Activated CD4-positive, alpha-beta T cell treated with anti-CD3 and anti-CD28 coated beads, Interleukin-2, amount 10 ng/mL, durations not matched to agents 7 days and 5 days (primary cell): Measurements from ENCODE around the gene SNX25. TPM values are rescaled to one million over a fixed set of nuclear protein-coding genes. Genes with fewer than 3 reads are reported as not detected.

ENCODE experiments used
- CTCF ChIA-PET: fragments of 350-600 bp; sonication (Branson Sonifier 250); formaldehyde crosslinking; loops from one replicate; lab custom pipeline; 2021; ENCODE audit warnings: antibody characterized with exemption; lab: Charles Lee
- POLR2A ChIA-PET: fragments of 350-600 bp; sonication (Branson Sonifier 250); formaldehyde crosslinking; loops from one replicate; lab custom pipeline; 2021; ENCODE audit warnings: antibody characterized with exemption; lab: Charles Lee
- DNase-seq: peaks from one replicate; pipeline ENCODE4 v3.0.0-alpha.2; 2020
- H3K27ac Mint-ChIP-seq: one replicate; pipeline ENCODE4 v1.8.0; 2021; ENCODE audit warnings: mild to moderate bottlenecking, moderate library complexity, mixed read lengths
- H3K27me3 Mint-ChIP-seq: one replicate; pipeline ENCODE4 v1.8.0; 2021; ENCODE audit warnings: mixed read lengths
- H3K36me3 Mint-ChIP-seq: one replicate; pipeline ENCODE4 v1.8.0; 2021; ENCODE audit warnings: low read depth, mixed read lengths
- H3K4me1 Mint-ChIP-seq: one replicate; pipeline ENCODE4 v1.8.0; 2021; ENCODE audit warnings: mixed read lengths
- H3K4me3 Mint-ChIP-seq: one replicate; pipeline ENCODE4 v1.8.0; 2021; ENCODE audit warnings: mild to moderate bottlenecking, moderate library complexity, mixed read lengths
- H3K9me3 Mint-ChIP-seq: one replicate; pipeline ENCODE4 v1.8.0; 2021; ENCODE audit warnings: mixed read lengths
- total RNA-seq, 2 experiments: library from RNA; stranded (reverse); gene quantifications; one replicate each; pipeline ENCODE4 v1.2.3, GENCODE V29; 2021

SNX25 gene
- 10 to 100 TPM in 1 of 2 experiments, 1 to 10 TPM in 1; 9.0 to 12.0 TPM for total RNA-seq

- Mint-ChIP-seq H3K27me3 (peaks cover 15% of the 10 kb centered on the region), H3K27ac (peak within 1 kb of the TSS; percentile 89), H3K4me3 (peak within 1 kb of the TSS; percentile 85), H3K4me1 (peaks cover 33% of the 10 kb centered on the region), H3K9me3 (no peaks in the 10 kb centered on the region), H3K36me3 (peaks cover 9% of the 10 kb centered on the region)
- ChIA-PET CTCF (interaction anchor here (1.1 to 2.2 kb wide), 5 partner anchors 9 to 224 kb away, joined by 3 to 5 read pairs (median 4); partner anchors contain the start of gene UFSP2), POLR2A (interaction anchor here (0.5 kb wide), 1 partner anchor 153 kb away, joined by 4 read pairs; no protein-coding TSS in a partner anchor)
- DNase-seq, result peak; percentile 84
These were observed at the start of gene SNX25 for GRCh38 chr4:185209031-185209851. Gene SNX25 (plus strand): TSS chr4:185209598. CDS start chr4:185209827, 229 bp downstream.

- Mint-ChIP-seq H3K27me3 (peaks cover 10% of the 10 kb centered on the region), H3K9me3 (peaks cover 5% of the 10 kb centered on the region), H3K36me3 (peaks cover 60% of the 10 kb centered on the region), H3K27ac (peak overlapping the region; percentile 31), H3K4me1 (peaks cover 18% of the 10 kb centered on the region), H3K4me3 (peak overlapping the region; percentile 39)
- ChIA-PET CTCF (no interaction called here), POLR2A (no interaction called here)
- DNase-seq, result peak; percentile 39
These were observed 43.8 kb upstream of the SNX25 start for GRCh38 chr4:185165605-185166063.

- peaks cover 54% of the 10 kb centered on the region for H3K36me3 Mint-ChIP-seq
- ChIA-PET POLR2A (no interaction called here), CTCF (interaction anchor here (1.0 kb wide), 1 partner anchor 304 kb away, joined by 3 read pairs; no protein-coding TSS in a partner anchor)
- peaks cover 5% of the 10 kb centered on the region for H3K9me3 Mint-ChIP-seq
- peaks cover 10% of the 10 kb centered on the region for H3K27me3 Mint-ChIP-seq
- H3K4me3 Mint-ChIP-seq, result no peak overlapping the region
- H3K27ac Mint-ChIP-seq, result no peak overlapping the region
- peaks cover 18% of the 10 kb centered on the region for H3K4me1 Mint-ChIP-seq
- no peak for DNase-seq
These were observed 42.2 kb upstream of the SNX25 start for GRCh38 chr4:185167234-185167633.

- POLR2A ChIA-PET, result no interaction called here
- Mint-ChIP-seq H3K9me3 (peaks cover 5% of the 10 kb centered on the region), H3K27ac (no peak overlapping the region), H3K4me3 (no peak overlapping the region), H3K27me3 (peaks cover 3% of the 10 kb centered on the region), H3K4me1 (peaks cover 3% of the 10 kb centered on the region), H3K36me3 (peaks cover 46% of the 10 kb centered on the region)
- CTCF ChIA-PET, result interaction anchor here (0.7 kb wide), 1 partner anchor 14 kb away, joined by 4 read pairs; no protein-coding TSS in a partner anchor
- DNase-seq, result no peak
These were observed 37.9 kb upstream of the SNX25 start for GRCh38 chr4:185171373-185172071.

- Mint-ChIP-seq H3K36me3 (peaks cover 12% of the 10 kb centered on the region), H3K4me3 (no peak overlapping the region), H3K4me1 (peaks cover 10% of the 10 kb centered on the region), H3K27ac (no peak overlapping the region), H3K27me3 (no peaks in the 10 kb centered on the region), H3K9me3 (no peaks in the 10 kb centered on the region)
- ChIA-PET CTCF (no interaction called here), POLR2A (no interaction called here)
- no peak for DNase-seq
These were observed 29.9 kb upstream of the SNX25 start for GRCh38 chr4:185179488-185179887.

GRCh38 chr4:185182239-185182638 is 27.2 kb upstream of the SNX25 start:
- ChIA-PET POLR2A (no interaction called here), CTCF (interaction anchor here (1.0 kb wide), 1 partner anchor 9 kb away, joined by 5 read pairs; no protein-coding TSS in a partner anchor)
- no peaks in the 10 kb centered on the region for H3K27me3 Mint-ChIP-seq
- H3K9me3 Mint-ChIP-seq, result no peaks in the 10 kb centered on the region
- H3K4me1 Mint-ChIP-seq, result peaks cover 17% of the 10 kb centered on the region
- no peak overlapping the region for H3K27ac Mint-ChIP-seq
- no peak for DNase-seq
- H3K36me3 Mint-ChIP-seq, result peaks cover 6% of the 10 kb centered on the region
- H3K4me3 Mint-ChIP-seq, result no peak overlapping the region

- Mint-ChIP-seq H3K27ac (no peak overlapping the region), H3K27me3 (no peaks in the 10 kb centered on the region), H3K9me3 (no peaks in the 10 kb centered on the region), H3K4me1 (peaks cover 12% of the 10 kb centered on the region), H3K36me3 (peaks cover 8% of the 10 kb centered on the region), H3K4me3 (no peak overlapping the region)
- CTCF ChIA-PET, result interaction anchor here (0.6 to 1.9 kb wide), 16 partner anchors 8 to 241 kb away, joined by 3 to 8 read pairs (median 4); partner anchors contain the start of genes SLC25A4 and SNX25
- POLR2A ChIA-PET, result no interaction called here
- peak; percentile 85 for DNase-seq
These were observed 25.6 kb upstream of the SNX25 start for GRCh38 chr4:185183622-185184281.

- H3K4me3 Mint-ChIP-seq, result no peak overlapping the region
- H3K36me3 Mint-ChIP-seq, result peaks cover 22% of the 10 kb centered on the region
- peaks cover 16% of the 10 kb centered on the region for H3K4me1 Mint-ChIP-seq
- ChIA-PET POLR2A (no interaction called here), CTCF (interaction anchor here (2.1 kb wide), 1 partner anchor 12 kb away, joined by 5 read pairs; no protein-coding TSS in a partner anchor)
- no peaks in the 10 kb centered on the region for H3K27me3 Mint-ChIP-seq
- H3K27ac Mint-ChIP-seq, result no peak overlapping the region
- DNase-seq, result no peak
- no peaks in the 10 kb centered on the region for H3K9me3 Mint-ChIP-seq
These were observed 22.6 kb upstream of the SNX25 start for GRCh38 chr4:185186769-185187168.

- no peak for DNase-seq
- Mint-ChIP-seq H3K9me3 (no peaks in the 10 kb centered on the region), H3K27ac (no peak overlapping the region), H3K27me3 (no peaks in the 10 kb centered on the region), H3K36me3 (peaks cover 21% of the 10 kb centered on the region), H3K4me1 (peaks cover 20% of the 10 kb centered on the region), H3K4me3 (no peak overlapping the region)
- CTCF ChIA-PET, result no interaction called here
- POLR2A ChIA-PET, result no interaction called here
These were observed 19.6 kb upstream of the SNX25 start for GRCh38 chr4:185189606-185190305.

- no peaks in the 10 kb centered on the region for H3K27me3 Mint-ChIP-seq
- peaks cover 19% of the 10 kb centered on the region for H3K4me1 Mint-ChIP-seq
- H3K27ac Mint-ChIP-seq, result no peak overlapping the region
- peaks cover 20% of the 10 kb centered on the region for H3K36me3 Mint-ChIP-seq
- DNase-seq, result no peak
- ChIA-PET POLR2A (no interaction called here), CTCF (no interaction called here)
- H3K4me3 Mint-ChIP-seq, result no peak overlapping the region
- H3K9me3 Mint-ChIP-seq, result no peaks in the 10 kb centered on the region
These were observed 19.0 kb upstream of the SNX25 start for GRCh38 chr4:185190306-185190856.

GRCh38 chr4:185192059-185192458 is 17.3 kb upstream of the SNX25 start:
- H3K4me3 Mint-ChIP-seq, result no peak overlapping the region
- peaks cover 18% of the 10 kb centered on the region for H3K4me1 Mint-ChIP-seq
- peaks cover 22% of the 10 kb centered on the region for H3K36me3 Mint-ChIP-seq
- CTCF ChIA-PET, result interaction anchor here (0.6 to 1.2 kb wide), 2 partner anchors 8 to 73 kb away, joined by 3 to 5 read pairs; no protein-coding TSS in a partner anchor
- no peaks in the 10 kb centered on the region for H3K9me3 Mint-ChIP-seq
- POLR2A ChIA-PET, result no interaction called here
- H3K27ac Mint-ChIP-seq, result no peak overlapping the region
- DNase-seq, result no peak
- H3K27me3 Mint-ChIP-seq, result no peaks in the 10 kb centered on the region
